ENCODE results near the gene TRDMT1.

Gene TRDMT1

GRCh38 chr10:17113889-17114540, 87.5 kb downstream of the TRDMT1 start:
- no peak overlapping the region for H3K27ac ChIP-seq (ENCODE audit: insufficient read depth, low read length, poor library complexity, severe bottlenecking)

GRCh38 chr10:17113346-17113745, 88.1 kb downstream of the TRDMT1 start:
- H3K36me3 ChIP-seq (ENCODE audit: control insufficient read depth, insufficient read depth, low read length): peaks cover 3% of the 10 kb centered on the region
- DNase-seq: no peak
- no peaks in the 10 kb centered on the region for H3K27me3 ChIP-seq (replicated peaks; ENCODE audit: control insufficient read depth, insufficient read depth, low read length, poor library complexity, severe bottlenecking)
- no peaks in the 10 kb centered on the region for H3K4me1 ChIP-seq (ENCODE audit: control insufficient read depth, insufficient read depth, low read length, poor library complexity, severe bottlenecking)
- H3K9me3 ChIP-seq (ENCODE audit: control insufficient read depth, low read length): no peaks in the 10 kb centered on the region
- no peak overlapping the region for H3K27ac ChIP-seq (ENCODE audit: insufficient read depth, low read length, poor library complexity, severe bottlenecking)
- H3K4me3 ChIP-seq (ENCODE audit: insufficient read depth, low read depth, low read length, poor library complexity, severe bottlenecking): no peak overlapping the region

More at GRCh38 chr10:17113889-17114540, 87.5 kb downstream of the TRDMT1 start:
- Histone ChIP-seq H3K27me3 (replicated peaks; ENCODE audit: control insufficient read depth, insufficient read depth, low read length, poor library complexity, severe bottlenecking) (no peaks in the 10 kb centered on the region), H3K4me1 (ENCODE audit: control insufficient read depth, insufficient read depth, low read length, poor library complexity, severe bottlenecking) (no peaks in the 10 kb centered on the region), H3K4me3 (ENCODE audit: insufficient read depth, low read depth, low read length, poor library complexity, severe bottlenecking) (no peak overlapping the region), H3K36me3 (ENCODE audit: control insufficient read depth, insufficient read depth, low read length) (peaks cover 3% of the 10 kb centered on the region), H3K9me3 (ENCODE audit: control insufficient read depth, low read length) (no peaks in the 10 kb centered on the region)
- no peak for DNase-seq

GRCh38 chr10:17112566-17112965, 88.9 kb downstream of the TRDMT1 start:
- no peaks in the 10 kb centered on the region for H3K4me1 ChIP-seq (ENCODE audit: control insufficient read depth, insufficient read depth, low read length, poor library complexity, severe bottlenecking)
- peaks cover 3% of the 10 kb centered on the region for H3K36me3 ChIP-seq (ENCODE audit: control insufficient read depth, insufficient read depth, low read length)
- H3K4me3 ChIP-seq (ENCODE audit: insufficient read depth, low read depth, low read length, poor library complexity, severe bottlenecking): no peak overlapping the region
- no peak for DNase-seq
- no peaks in the 10 kb centered on the region for H3K9me3 ChIP-seq (ENCODE audit: control insufficient read depth, low read length)
- no peak overlapping the region for H3K27ac ChIP-seq (ENCODE audit: insufficient read depth, low read length, poor library complexity, severe bottlenecking)
- no peaks in the 10 kb centered on the region for H3K27me3 ChIP-seq (replicated peaks; ENCODE audit: control insufficient read depth, insufficient read depth, low read length, poor library complexity, severe bottlenecking)

- Histone ChIP-seq H3K36me3 (ENCODE audit: control insufficient read depth, insufficient read depth, low read length) (peaks cover 3% of the 10 kb centered on the region), H3K27ac (ENCODE audit: insufficient read depth, low read length, poor library complexity, severe bottlenecking) (no peak overlapping the region), H3K27me3 (replicated peaks; ENCODE audit: control insufficient read depth, insufficient read depth, low read length, poor library complexity, severe bottlenecking) (no peaks in the 10 kb centered on the region), H3K9me3 (ENCODE audit: control insufficient read depth, low read length) (no peaks in the 10 kb centered on the region), H3K4me3 (ENCODE audit: insufficient read depth, low read depth, low read length, poor library complexity, severe bottlenecking) (no peak overlapping the region), H3K4me1 (ENCODE audit: control insufficient read depth, insufficient read depth, low read length, poor library complexity, severe bottlenecking) (no peaks in the 10 kb centered on the region)
- DNase-seq: no peak
Observed at GRCh38 chr10:17109475-17110207, 91.8 kb downstream of the TRDMT1 start.

- no peak for DNase-seq
- H3K9me3 ChIP-seq (ENCODE audit: control insufficient read depth, low read length): no peaks in the 10 kb centered on the region
- H3K36me3 ChIP-seq (ENCODE audit: control insufficient read depth, insufficient read depth, low read length): peaks cover 3% of the 10 kb centered on the region
- H3K4me3 ChIP-seq (ENCODE audit: insufficient read depth, low read depth, low read length, poor library complexity, severe bottlenecking): no peak overlapping the region
- H3K4me1 ChIP-seq (ENCODE audit: control insufficient read depth, insufficient read depth, low read length, poor library complexity, severe bottlenecking): no peaks in the 10 kb centered on the region
- no peaks in the 10 kb centered on the region for H3K27me3 ChIP-seq (replicated peaks; ENCODE audit: control insufficient read depth, insufficient read depth, low read length, poor library complexity, severe bottlenecking)
- no peak overlapping the region for H3K27ac ChIP-seq (ENCODE audit: insufficient read depth, low read length, poor library complexity, severe bottlenecking)
Observed at GRCh38 chr10:17109046-17109445, 92.4 kb downstream of the TRDMT1 start.

- no peak for DNase-seq
- H3K4me1 ChIP-seq (ENCODE audit: control insufficient read depth, insufficient read depth, low read length, poor library complexity, severe bottlenecking): no peaks in the 10 kb centered on the region
- H3K27ac ChIP-seq (ENCODE audit: insufficient read depth, low read length, poor library complexity, severe bottlenecking): no peak overlapping the region
- H3K27me3 ChIP-seq (replicated peaks; ENCODE audit: control insufficient read depth, insufficient read depth, low read length, poor library complexity, severe bottlenecking): no peaks in the 10 kb centered on the region
- no peak overlapping the region for H3K4me3 ChIP-seq (ENCODE audit: insufficient read depth, low read depth, low read length, poor library complexity, severe bottlenecking)
- H3K9me3 ChIP-seq (ENCODE audit: control insufficient read depth, low read length): no peaks in the 10 kb centered on the region
- H3K36me3 ChIP-seq (ENCODE audit: control insufficient read depth, insufficient read depth, low read length): peaks cover 3% of the 10 kb centered on the region
Observed at GRCh38 chr10:17106991-17107390, 94.5 kb downstream of the TRDMT1 start.

GRCh38 chr10:17101910-17102266, 99.6 kb downstream of the TRDMT1 start:
- no peaks in the 10 kb centered on the region for H3K36me3 ChIP-seq (ENCODE audit: control insufficient read depth, insufficient read depth, low read length)
- no peak for DNase-seq
- no peaks in the 10 kb centered on the region for H3K9me3 ChIP-seq (ENCODE audit: control insufficient read depth, low read length)
- no peak overlapping the region for H3K27ac ChIP-seq (ENCODE audit: insufficient read depth, low read length, poor library complexity, severe bottlenecking)
- no peaks in the 10 kb centered on the region for H3K4me1 ChIP-seq (ENCODE audit: control insufficient read depth, insufficient read depth, low read length, poor library complexity, severe bottlenecking)
- no peaks in the 10 kb centered on the region for H3K27me3 ChIP-seq (replicated peaks; ENCODE audit: control insufficient read depth, insufficient read depth, low read length, poor library complexity, severe bottlenecking)
- H3K4me3 ChIP-seq (ENCODE audit: insufficient read depth, low read depth, low read length, poor library complexity, severe bottlenecking): no peak overlapping the region

GRCh38 chr10:17101257-17101909, 100.1 kb downstream of the TRDMT1 start:
- Histone ChIP-seq H3K27ac (ENCODE audit: insufficient read depth, low read length, poor library complexity, severe bottlenecking) (no peak overlapping the region), H3K36me3 (ENCODE audit: control insufficient read depth, insufficient read depth, low read length) (no peaks in the 10 kb centered on the region), H3K27me3 (replicated peaks; ENCODE audit: control insufficient read depth, insufficient read depth, low read length, poor library complexity, severe bottlenecking) (no peaks in the 10 kb centered on the region), H3K4me1 (ENCODE audit: control insufficient read depth, insufficient read depth, low read length, poor library complexity, severe bottlenecking) (no peaks in the 10 kb centered on the region), H3K9me3 (ENCODE audit: control insufficient read depth, low read length) (no peaks in the 10 kb centered on the region), H3K4me3 (ENCODE audit: insufficient read depth, low read depth, low read length, poor library complexity, severe bottlenecking) (no peak overlapping the region)
- DNase-seq: no peak

GRCh38 chr10:17100586-17100985, 100.9 kb downstream of the TRDMT1 start:
- Histone ChIP-seq H3K9me3 (ENCODE audit: control insufficient read depth, low read length) (no peaks in the 10 kb centered on the region), H3K27me3 (replicated peaks; ENCODE audit: control insufficient read depth, insufficient read depth, low read length, poor library complexity, severe bottlenecking) (no peaks in the 10 kb centered on the region), H3K4me3 (ENCODE audit: insufficient read depth, low read depth, low read length, poor library complexity, severe bottlenecking) (no peak overlapping the region), H3K4me1 (ENCODE audit: control insufficient read depth, insufficient read depth, low read length, poor library complexity, severe bottlenecking) (no peaks in the 10 kb centered on the region), H3K27ac (ENCODE audit: insufficient read depth, low read length, poor library complexity, severe bottlenecking) (no peak overlapping the region), H3K36me3 (ENCODE audit: control insufficient read depth, insufficient read depth, low read length) (no peaks in the 10 kb centered on the region)
- DNase-seq: no peak

- H3K36me3 ChIP-seq (ENCODE audit: control insufficient read depth, insufficient read depth, low read length): no peaks in the 10 kb centered on the region
- H3K27ac ChIP-seq (ENCODE audit: insufficient read depth, low read length, poor library complexity, severe bottlenecking): no peak overlapping the region
- no peaks in the 10 kb centered on the region for H3K4me1 ChIP-seq (ENCODE audit: control insufficient read depth, insufficient read depth, low read length, poor library complexity, severe bottlenecking)
- no peak overlapping the region for H3K4me3 ChIP-seq (ENCODE audit: insufficient read depth, low read depth, low read length, poor library complexity, severe bottlenecking)
- no peak for DNase-seq
- H3K9me3 ChIP-seq (ENCODE audit: control insufficient read depth, low read length): no peaks in the 10 kb centered on the region
- no peaks in the 10 kb centered on the region for H3K27me3 ChIP-seq (replicated peaks; ENCODE audit: control insufficient read depth, insufficient read depth, low read length, poor library complexity, severe bottlenecking)
Observed at GRCh38 chr10:17098012-17098411, 103.5 kb downstream of the TRDMT1 start.
